Glomerular visceral epithelial cell (primary cell): Measurements from ENCODE around the gene SOX6.

Source experiments
- DNase-seq: peaks from one replicate; pipeline ENCODE4 v3.0.0-alpha.2; 2016; ENCODE audit errors: extremely low spot score

Gene SOX6

GRCh38 chr11:16364254-16364653, 7.9 kb upstream of the SOX6 start:
- DNase-seq: no peak

- DNase-seq: no peak
These were observed 7.4 kb upstream of the SOX6 start for GRCh38 chr11:16363706-16364105.

GRCh38 chr11:16361108-16361865, 4.9 kb upstream of the SOX6 start:
- DNase-seq: no peak

GRCh38 chr11:16359369-16359768, 3.0 kb upstream of the SOX6 start:
- DNase-seq: no peak

DNA sequence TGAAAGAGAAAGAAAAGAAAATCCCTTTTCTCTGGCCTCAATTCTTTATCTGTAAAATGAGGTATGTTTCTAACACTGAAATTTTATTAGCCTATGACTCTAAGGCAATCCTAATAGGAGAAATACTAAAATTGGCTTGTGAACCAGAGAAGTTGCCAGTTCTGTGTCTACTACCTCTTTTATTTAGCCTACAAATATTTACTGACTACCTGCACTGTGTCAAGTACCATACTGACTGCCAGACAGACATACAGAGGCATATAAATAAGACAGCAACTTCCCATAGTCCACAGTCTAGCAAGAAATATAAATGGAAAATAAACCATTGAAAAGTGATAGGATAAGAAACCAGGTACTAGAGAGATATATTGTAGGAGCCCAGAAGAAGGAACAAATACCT, 2.4 kb upstream of the SOX6 start:
- DNase-seq: no peak

GRCh38 chr11:16357775-16358174, 1.4 kb upstream of the SOX6 start:
- DNase-seq: no peak

DNA sequence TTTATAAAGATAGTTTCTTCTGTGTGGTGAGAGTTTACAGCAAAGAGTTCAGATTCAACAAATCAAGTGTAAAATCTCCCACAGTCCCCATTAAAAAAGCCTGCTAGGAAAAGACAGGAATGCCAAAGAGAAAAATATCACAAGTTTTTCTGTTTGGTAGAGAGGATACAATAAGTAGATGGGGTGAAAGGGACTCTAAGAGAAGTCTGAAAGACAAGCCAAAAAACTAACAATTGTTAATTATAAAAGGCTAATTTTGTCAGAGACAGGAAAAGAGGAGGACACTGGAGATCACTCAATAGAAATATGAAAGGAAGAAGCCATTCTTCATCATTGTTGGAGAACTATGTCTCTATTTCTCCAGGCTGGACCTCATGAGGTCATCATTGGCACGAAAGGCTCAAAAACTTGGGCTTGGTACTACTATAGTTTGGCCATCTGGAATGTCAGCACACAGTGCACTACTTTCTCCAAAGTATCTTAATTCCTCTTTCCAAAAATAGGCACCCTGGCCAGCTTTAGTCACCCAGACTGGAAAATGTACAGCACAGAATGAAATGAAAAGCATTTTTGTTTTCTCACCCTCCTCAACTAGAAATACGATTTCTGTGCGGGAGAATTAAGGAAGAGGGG, 531 bp upstream of the SOX6 start:
- DNase-seq: no peak

DNA sequence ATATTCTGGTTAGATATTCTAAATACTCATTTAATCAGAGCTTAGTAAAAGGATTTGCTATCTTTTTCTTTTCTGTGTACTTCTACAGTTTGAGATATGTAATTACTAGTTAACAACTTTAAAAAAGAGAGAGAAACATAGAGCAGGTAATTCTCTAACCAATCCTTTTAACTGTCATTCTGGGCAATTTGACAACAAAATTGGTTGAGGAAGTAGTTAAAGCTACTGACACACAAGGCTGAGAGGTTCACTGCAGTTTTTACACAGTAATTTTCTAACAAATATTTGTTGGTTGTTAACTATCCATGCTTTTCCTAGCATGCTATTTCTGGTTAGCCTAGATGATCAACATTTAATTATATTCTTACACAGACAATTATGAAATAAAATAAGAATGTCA, 3.6 kb downstream of the SOX6 start:
- no peak for DNase-seq

DNA sequence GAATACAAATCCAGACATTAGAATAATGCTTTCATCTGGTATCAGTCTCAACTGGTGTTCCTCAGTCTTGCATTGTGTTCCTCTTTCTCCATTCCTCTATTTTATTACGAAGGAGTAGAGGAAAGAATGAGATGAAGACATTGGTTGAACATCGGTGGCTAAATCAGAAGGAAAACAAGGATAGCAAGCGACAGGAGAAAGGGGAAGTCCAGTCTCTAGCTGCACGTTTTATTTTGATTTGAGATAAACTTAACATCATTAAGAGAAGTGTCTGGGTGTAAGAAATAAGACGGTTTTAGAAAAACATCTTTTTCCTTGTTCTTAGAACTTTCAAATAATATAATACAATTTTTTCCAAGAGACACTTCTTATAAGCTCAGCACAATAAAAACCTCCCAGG, 6.2 kb downstream of the SOX6 start:
- no peak for DNase-seq

- DNase-seq: no peak
These were observed 8.2 kb downstream of the SOX6 start for GRCh38 chr11:16347928-16348685.

GRCh38 chr11:16346975-16347374, 9.4 kb downstream of the SOX6 start:
- no peak for DNase-seq

DNA sequence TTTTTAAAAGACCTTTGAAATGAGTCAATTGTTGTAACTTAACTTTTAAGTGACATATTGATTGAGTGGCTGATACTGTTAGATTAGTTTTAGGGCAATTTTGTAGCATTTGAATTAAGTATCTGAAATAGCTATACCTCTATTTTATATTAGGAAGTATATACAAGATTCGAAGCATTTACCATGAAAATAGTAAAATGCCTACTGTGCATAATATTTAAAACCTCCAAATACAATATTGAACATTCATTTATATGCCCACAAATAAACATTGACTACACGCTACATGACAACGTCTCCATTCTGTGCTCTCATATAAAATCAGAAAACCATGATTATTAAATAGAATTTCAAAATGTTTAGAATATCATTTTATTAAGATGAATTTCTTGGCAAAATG, 14.5 kb downstream of the SOX6 start:
- no peak for DNase-seq

DNA sequence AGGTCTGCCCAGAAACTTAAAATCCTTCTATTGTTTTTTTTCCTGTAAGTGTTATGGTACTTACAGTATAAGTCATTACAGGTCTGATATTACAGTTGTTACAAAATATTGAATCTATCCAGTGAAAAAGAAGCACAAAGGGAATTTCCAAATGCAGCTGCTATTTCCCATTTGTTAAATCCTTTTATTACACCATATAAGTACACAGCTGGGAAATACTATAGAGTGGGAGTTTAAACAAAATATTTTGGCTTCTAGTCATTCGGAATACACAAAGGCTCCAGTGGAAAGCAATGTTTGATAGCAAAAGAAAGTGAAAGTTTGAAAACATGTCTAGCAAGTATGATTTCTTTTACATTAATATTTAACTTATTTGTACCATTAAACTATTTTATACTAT, 18.0 kb downstream of the SOX6 start:
- DNase-seq: no peak

DNA sequence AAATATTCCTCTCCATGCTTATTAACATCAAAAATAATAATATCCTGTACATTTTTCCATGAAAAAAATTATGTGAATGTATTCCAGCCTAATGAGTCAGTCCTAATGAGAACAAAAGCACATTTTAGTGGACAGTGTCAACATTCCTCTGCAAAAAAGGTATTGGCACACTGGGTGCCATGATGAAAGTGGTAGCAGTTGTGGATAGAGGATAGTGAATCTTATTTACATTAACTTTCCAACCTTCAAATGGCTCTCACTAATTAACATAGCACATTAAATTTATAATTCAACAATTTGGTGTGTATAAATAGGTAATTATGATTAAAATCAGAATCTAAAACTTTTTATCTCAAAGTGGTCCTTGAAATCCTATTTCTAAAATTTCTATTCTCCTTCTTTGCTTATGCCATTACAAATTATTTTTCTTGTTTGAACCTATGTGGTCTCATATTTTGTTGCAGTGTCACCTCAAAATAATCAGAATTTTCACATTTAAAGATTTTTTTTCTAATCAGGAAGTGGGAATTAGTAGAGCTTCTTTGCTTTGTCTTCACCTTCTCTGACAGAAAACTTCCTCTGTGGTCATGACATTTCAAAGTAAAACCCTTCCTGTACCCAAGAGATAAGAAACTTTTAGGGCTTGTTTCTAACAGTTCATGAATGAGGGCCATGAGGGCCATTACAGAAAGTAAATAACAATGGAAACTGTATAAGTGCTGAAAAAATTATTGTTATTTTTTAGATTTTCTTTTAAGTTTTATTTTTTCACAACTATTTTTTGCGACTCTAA, 18.7 kb downstream of the SOX6 start:
- DNase-seq: no peak

DNA sequence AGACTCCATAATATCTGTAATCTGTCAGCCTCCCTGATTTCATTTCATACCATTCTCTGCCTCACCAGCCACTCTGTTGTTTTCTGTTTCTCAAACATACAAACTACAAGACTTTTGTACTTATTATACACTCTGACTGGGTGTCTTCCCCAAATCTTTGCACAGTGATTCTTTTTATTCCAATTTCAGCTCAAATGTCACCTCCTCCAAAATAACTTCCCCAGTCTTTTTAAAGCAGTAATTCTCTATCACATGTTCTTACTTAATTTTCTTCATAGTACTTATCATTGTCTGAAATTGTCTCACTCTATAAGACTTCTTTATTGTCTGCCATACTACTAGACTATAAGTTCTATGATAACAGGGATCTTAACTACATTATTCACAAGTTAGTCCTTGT, 19.6 kb downstream of the SOX6 start:
- no peak for DNase-seq

DNA sequence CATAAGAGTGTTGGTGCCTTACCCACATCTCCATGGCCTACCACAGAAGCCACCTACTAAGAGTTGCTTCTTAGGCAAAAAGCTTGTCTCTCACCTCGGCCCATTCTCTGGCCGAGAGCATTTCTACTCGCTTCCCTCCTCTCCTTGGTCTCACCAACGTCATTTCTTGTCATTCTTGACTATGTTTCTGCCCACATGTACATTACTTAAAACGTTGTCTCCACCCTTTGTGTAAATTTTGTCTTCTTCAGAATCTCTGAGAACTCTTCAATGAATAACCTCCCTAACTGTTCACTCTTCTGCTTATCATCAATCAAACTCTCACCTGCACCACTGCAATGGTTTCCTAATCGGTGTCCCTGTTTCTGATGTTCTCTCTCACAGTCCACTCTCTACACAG, 20.1 kb downstream of the SOX6 start:
- DNase-seq: no peak

- DNase-seq: no peak
These were observed 20.9 kb downstream of the SOX6 start for GRCh38 chr11:16335236-16335962.

- no peak for DNase-seq
These were observed 29.6 kb downstream of the SOX6 start for GRCh38 chr11:16326679-16327297.

- no peak for DNase-seq
These were observed 34.2 kb downstream of the SOX6 start for GRCh38 chr11:16322190-16322589.

- no peak for DNase-seq
These were observed 35.2 kb downstream of the SOX6 start for GRCh38 chr11:16321148-16321547.

DNA sequence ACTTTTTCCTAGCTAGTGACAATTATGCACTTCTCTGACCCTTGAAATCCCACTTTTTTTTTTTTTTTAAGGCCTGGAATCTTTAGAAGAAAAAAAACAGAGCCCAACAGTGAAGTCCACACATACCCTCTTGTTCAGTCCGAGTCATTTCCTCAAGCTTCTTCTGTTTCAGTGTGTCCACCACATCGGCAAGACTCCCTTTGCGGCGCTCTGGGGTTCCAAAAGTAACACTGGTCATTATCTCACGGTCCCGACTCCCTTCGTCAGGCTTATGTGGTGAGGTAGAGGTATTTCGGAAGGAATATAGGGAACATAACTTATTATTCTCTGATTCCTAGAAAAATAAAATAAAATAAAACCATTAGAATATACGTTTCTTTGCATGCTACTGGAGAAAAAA, 38.0 kb downstream of the SOX6 start:
- DNase-seq: no peak
